GM18907 (cell line): ENCODE data around the gene NLRP11.
"Not testable (repeated sequence)": the region's sequence is repeated elsewhere in the genome, so short reads cannot be mapped to it uniquely, and the experiment has no call there.

Experiments
- ATAC-seq: cut with Tn5 transposase; IDR thresholded peaks from one replicate; pipeline ENCODE4 v1.9.1; 2021; ENCODE audit warnings: mild to moderate bottlenecking, moderate library complexity; ENCODE audit not compliant: unreplicated experiment

Gene NLRP11

GRCh38 chr19:55781112-55781511 is 50.7 kb downstream of the NLRP11 start:
- no peak for ATAC-seq

DNA sequence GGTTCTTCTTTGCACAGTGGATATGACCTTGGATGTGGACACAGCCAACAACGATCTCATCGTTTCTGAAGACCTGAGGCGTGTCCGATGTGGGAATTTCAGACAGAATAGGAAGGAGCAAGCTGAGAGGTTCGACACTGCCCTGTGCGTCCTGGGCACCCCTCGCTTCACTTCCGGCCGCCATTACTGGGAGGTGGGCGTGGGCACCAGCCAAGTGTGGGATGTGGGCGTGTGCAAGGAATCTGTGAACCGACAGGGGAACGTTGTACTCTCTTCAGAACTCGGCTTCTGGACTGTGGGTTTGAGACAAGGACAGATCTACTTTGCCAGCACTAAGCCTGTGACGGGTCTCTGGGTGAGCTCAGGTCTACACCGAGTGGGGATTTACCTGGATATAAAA is 53.5 kb downstream of the NLRP11 start:
- no peak for ATAC-seq

- no peak for ATAC-seq
These were observed 54.3 kb downstream of the NLRP11 start for GRCh38 chr19:55777528-55777927.

- not testable (repeated sequence) for ATAC-seq
These were observed 62.2 kb downstream of the NLRP11 start for GRCh38 chr19:55769632-55770031.

DNA sequence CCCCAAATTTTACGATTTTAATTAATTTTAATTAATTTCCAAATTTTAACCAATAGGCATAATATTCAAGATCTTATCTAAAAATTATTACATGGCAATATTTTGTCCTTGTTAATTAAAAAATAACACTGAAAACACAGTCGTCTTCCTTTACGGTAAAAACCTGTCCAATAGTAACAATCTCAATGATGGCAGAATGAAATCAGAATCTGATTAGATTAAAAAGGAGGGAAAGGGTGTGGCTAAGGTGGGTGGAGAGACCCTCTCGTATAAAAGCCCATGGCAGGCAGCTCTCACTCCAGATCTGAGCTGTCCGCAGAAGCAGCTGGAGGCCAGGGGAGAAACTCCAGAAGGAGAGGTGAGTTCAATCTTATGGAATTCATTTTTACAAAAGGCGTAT is 63.0 kb downstream of the NLRP11 start, which contains the start of gene RFPL4AL1:
Gene RFPL4AL1, plus strand, starts transcription at position 301 of the 400 bp plus-strand sequence. CDS start 2,687 bp downstream, outside the sequence.
- ATAC-seq: not testable (repeated sequence)

DNA sequence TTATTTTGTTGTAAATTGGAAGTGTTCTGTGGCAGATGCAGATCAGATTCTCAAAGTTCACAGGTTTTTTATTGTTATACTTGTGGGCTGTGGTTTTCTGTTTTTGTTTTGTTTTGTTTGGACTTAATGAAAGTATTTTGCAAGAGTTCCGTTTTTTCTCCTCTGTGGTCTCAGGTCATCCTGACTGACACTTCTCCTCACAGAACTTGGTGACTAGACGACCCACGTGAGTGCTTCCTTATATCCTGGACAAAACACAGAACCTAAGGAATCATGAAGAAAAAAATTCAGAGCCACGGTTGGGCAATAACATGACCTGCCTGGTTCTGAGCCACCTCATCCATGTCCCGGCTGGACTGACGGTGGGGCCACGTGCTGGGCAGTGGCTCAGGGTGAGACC is 65.3 kb downstream of the NLRP11 start:
- no peak for ATAC-seq

DNA sequence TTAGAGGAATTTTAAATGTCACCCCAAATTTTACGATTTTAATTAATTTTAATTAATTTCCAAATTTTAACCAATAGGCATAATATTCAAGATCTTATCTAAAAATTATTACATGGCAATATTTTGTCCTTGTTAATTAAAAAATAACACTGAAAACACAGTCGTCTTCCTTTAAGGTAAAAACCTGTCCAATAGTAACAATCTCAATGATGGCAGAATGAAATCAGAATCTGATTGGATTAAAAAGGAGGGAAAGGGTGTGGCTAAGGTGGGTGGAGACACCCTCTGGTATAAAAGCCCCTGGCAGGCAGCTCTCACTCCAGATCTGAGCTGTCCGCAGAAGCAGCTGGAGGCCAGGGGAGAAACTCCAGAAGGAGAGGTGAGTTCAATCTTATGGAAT is 73.0 kb downstream of the NLRP11 start, which contains the start of gene RFPL4A:
Gene RFPL4A, plus strand, starts transcription at position 301 of the 400 bp plus-strand sequence. CDS start 2,704 bp downstream, outside the sequence.
- ATAC-seq: not testable (repeated sequence)

DNA sequence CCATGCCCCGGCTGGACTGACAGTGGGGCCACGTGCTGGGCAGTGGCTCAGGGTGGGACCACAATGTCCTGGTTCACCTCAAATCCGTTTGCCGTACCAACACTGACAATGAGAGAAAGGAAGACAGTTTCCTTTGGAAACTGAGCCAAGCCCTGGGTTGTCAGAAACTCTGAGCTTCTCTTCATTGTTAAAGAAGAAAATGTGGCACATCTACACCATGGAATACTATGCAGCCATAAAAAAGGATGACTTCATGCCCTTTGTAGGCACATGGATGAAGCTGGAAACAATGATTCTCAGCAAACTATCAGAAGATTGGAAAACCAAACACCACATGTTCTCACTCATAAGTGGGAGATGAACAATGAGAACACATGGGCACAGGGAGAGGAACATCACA is 75.0 kb downstream of the NLRP11 start:
- not testable (repeated sequence) for ATAC-seq

DNA sequence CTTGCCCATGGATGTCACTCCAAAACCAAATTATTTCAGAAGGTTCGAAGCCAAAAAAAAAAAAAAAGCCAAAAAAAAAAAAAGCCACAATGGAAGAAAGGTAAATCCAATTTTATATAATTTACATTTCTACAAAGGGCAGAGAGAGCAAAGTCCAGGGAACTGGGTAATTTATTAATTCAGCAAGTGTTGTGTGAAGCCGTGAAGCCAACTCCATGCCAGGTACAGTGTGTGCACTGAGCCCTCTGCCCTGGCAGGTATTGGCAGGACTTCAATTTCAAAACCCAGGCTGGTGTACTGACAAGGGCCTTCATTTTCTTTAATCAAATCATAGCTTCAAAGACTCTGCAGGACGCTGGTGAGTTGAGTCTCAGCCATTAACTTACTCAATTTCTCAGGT is 78.4 kb downstream of the NLRP11 start:
- ATAC-seq: no peak

DNA sequence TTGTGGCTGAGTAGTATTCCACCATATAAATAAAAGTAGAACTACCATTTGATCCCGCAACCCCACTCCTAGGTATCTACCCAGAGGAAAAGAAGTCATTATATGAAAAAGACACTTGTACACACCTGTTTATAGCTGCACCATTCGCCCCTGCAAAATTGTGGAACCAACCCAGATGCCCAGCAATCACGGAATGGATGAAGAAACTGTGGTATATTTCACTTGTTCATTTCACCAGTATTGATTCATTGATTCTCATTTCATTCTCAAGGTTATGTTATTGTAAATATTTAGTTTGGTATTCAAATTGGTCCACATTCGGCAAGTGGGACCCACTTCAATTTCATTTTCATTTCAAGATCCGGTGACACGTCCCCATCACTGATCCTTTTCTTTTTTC is 81.1 kb downstream of the NLRP11 start:
- ATAC-seq: no peak

DNA sequence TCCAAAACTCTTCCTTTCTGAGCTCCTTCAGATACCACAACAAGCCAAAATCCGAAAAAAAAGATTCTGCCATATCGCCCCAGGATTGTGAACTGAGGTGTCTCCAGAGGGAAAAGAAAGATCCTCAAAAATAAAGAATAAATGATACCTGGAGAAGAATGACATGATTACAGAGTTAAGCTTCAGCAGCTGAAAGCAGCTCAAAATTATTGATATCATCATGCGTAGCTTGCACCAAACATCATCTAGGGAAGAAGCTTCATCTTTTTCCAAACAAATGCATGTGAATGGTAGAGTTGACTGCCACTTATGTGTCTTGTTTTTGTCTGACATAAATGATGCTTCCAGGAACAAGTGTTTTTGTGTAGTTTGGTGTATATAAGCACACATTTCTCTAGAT is 93.5 kb downstream of the NLRP11 start, which contains the start of gene NLRP9:
Gene NLRP9, minus strand, starts transcription at position 101 of the 400 bp plus-strand sequence. Its CDS starts 28 bp downstream, at position 73.
- no peak for ATAC-seq
